GM18867 (cell line): Measurements from ENCODE around the gene GCC2.
"Not testable (repeated sequence)": the region's sequence is repeated elsewhere in the genome, so short reads cannot be mapped to it uniquely, and the experiment has no call there.

ENCODE experiments used
- ATAC-seq: cut with Tn5 transposase; IDR thresholded peaks from one replicate; pipeline ENCODE4 v1.9.1; 2021; ENCODE audit warnings: mild to moderate bottlenecking, moderate library complexity; ENCODE audit not compliant: unreplicated experiment

The GCC2 gene

GRCh38 chr2:108444941-108445840, 3.8 kb upstream of the GCC2 start:
- ATAC-seq: no peak

- no peak for ATAC-seq
Observed at GRCh38 chr2:108446703-108447102, 2.3 kb upstream of the GCC2 start.

GRCh38 chr2:108447947-108448677, 894 bp upstream of the GCC2 start:
- ATAC-seq: no peak

GRCh38 chr2:108449410-108450130, 564 bp downstream of the GCC2 start:
- peak; percentile 34 for ATAC-seq

GRCh38 chr2:108450863-108451262, 1.9 kb downstream of the GCC2 start:
- no peak for ATAC-seq

GRCh38 chr2:108451976-108452375, 3.0 kb downstream of the GCC2 start:
- ATAC-seq: no peak

GRCh38 chr2:108453530-108453929, 4.5 kb downstream of the GCC2 start:
- ATAC-seq: not testable (repeated sequence)

GRCh38 chr2:108454440-108454839, 5.4 kb downstream of the GCC2 start:
- no peak for ATAC-seq

- no peak for ATAC-seq
Observed at GRCh38 chr2:108455571-108455970, 6.6 kb downstream of the GCC2 start.

- no peak for ATAC-seq
Observed at GRCh38 chr2:108458082-108458481, 9.1 kb downstream of the GCC2 start.

GRCh38 chr2:108459441-108459840, 10.4 kb downstream of the GCC2 start:
- no peak for ATAC-seq

- ATAC-seq: peak; percentile 91
Observed at GRCh38 chr2:108460345-108461037, 11.5 kb downstream of the GCC2 start.

- ATAC-seq: no peak
Observed at GRCh38 chr2:108477099-108477498, 28.1 kb downstream of the GCC2 start.

GRCh38 chr2:108485253-108485652, 36.2 kb downstream of the GCC2 start:
- ATAC-seq: no peak

GRCh38 chr2:108490506-108491122, 41.6 kb downstream of the GCC2 start:
- ATAC-seq: peak; percentile 66

GRCh38 chr2:108491848-108492247, 42.8 kb downstream of the GCC2 start:
- no peak for ATAC-seq

- no peak for ATAC-seq
Observed at GRCh38 chr2:108492364-108492763, 43.4 kb downstream of the GCC2 start.

GRCh38 chr2:108496167-108496566, 47.2 kb downstream of the GCC2 start:
- ATAC-seq: not testable (repeated sequence)

GRCh38 chr2:108507620-108508019, 58.6 kb downstream of the GCC2 start:
- ATAC-seq: not testable (repeated sequence)

GRCh38 chr2:108512431-108512830, 63.4 kb downstream of the GCC2 start:
- not testable (repeated sequence) for ATAC-seq
